SK-N-SH treated with all-trans-retinoic acid at 6 μM for 48 hours (cell line): Measurements from ENCODE around the gene KLHL29.

Source experiments
- BACH2 ChIP-seq: fragments of 250-450 bp; sonication (Bioruptor Pico); IDR thresholded peaks from 2 replicates; pipeline ENCODE4 v1.9.0; 2021; ENCODE audit warnings: mild to moderate bottlenecking, borderline replicate concordance
- CREB5 ChIP-seq: fragments of 250-450 bp; sonication (Bioruptor Pico); IDR thresholded peaks from 2 replicates; pipeline ENCODE4 v1.5.1; 2020; ENCODE audit warnings: low read depth, mild to moderate bottlenecking, moderate library complexity
- CSDC2 ChIP-seq: fragments of 250-450 bp; sonication (Bioruptor Pico); IDR thresholded peaks from 2 replicates; pipeline ENCODE4 v1.5.0; 2020; ENCODE audit warnings: mild to moderate bottlenecking, moderate library complexity
- CSRNP3 ChIP-seq: fragments of 250-450 bp; sonication (Bioruptor Pico); IDR thresholded peaks from 2 replicates; pipeline ENCODE4 v1.5.1; 2021; ENCODE audit warnings: mild to moderate bottlenecking, moderate library complexity
- ESRRG ChIP-seq: fragments of 250-450 bp; sonication (Bioruptor Pico); IDR thresholded peaks from 2 replicates; pipeline ENCODE4 v1.6.1; 2021; ENCODE audit warnings: mild to moderate bottlenecking
- OSR1 ChIP-seq: fragments of 250-450 bp; sonication (Bioruptor Pico); IDR thresholded peaks from 2 replicates; pipeline ENCODE4 v1.8.0; 2022; ENCODE audit warnings: moderate library complexity, mild to moderate bottlenecking, inconsistent platforms
- PATZ1 ChIP-seq: fragments of 250-450 bp; sonication (Bioruptor Pico); IDR thresholded peaks from 2 replicates; pipeline ENCODE4 v1.8.0; 2020; ENCODE audit warnings: mild to moderate bottlenecking, moderate library complexity, borderline replicate concordance
- PPARA ChIP-seq: fragments of 250-450 bp; sonication (Bioruptor Pico); IDR thresholded peaks from 2 replicates; pipeline ENCODE4 v1.5.0; 2020; ENCODE audit warnings: mild to moderate bottlenecking, borderline replicate concordance
- RARB ChIP-seq: fragments of 250-450 bp; sonication (Bioruptor Pico); IDR thresholded peaks from 2 replicates; pipeline ENCODE4 v1.8.0; 2021; ENCODE audit warnings: mild to moderate bottlenecking, moderate library complexity
- TCF4 ChIP-seq: fragments of 250-450 bp; sonication (Bioruptor Pico); IDR thresholded peaks from 2 replicates; pipeline ENCODE4 v1.8.0; 2021; ENCODE audit warnings: mild to moderate bottlenecking, moderate library complexity, borderline replicate concordance
- ZC3H10 ChIP-seq: fragments of 250-450 bp; sonication (Bioruptor Pico); IDR thresholded peaks from 2 replicates; pipeline ENCODE4 v1.5.1; 2021; ENCODE audit warnings: mild to moderate bottlenecking, moderate library complexity
- ZNF565 ChIP-seq: fragments of 450-650 bp; formaldehyde crosslinking; conservative IDR thresholded peaks from 2 replicates; pipeline ENCODE4 v1.5.0; 2020; ENCODE audit warnings: low read depth, mild to moderate bottlenecking, moderate library complexity
- ZNF70 ChIP-seq: fragments of 450-650 bp; formaldehyde crosslinking; IDR thresholded peaks from 2 replicates; pipeline ENCODE4 v1.5.0; 2020; ENCODE audit warnings: mild to moderate bottlenecking, moderate library complexity
- ZNF8 ChIP-seq: fragments of 450-650 bp; formaldehyde crosslinking; IDR thresholded peaks from 2 replicates; pipeline ENCODE4 v1.5.0; 2020; ENCODE audit warnings: mild to moderate bottlenecking, moderate library complexity

- TF ChIP-seq PATZ1 (CRISPR knock-in tag): no peak
- no peak for TF ChIP-seq CSRNP3 (CRISPR knock-in tag)
- TF ChIP-seq TCF4 (CRISPR knock-in tag): no peak
- TF ChIP-seq ZNF70 (CRISPR knock-in tag): no peak
- TF ChIP-seq ESRRG (CRISPR knock-in tag): no peak
- TF ChIP-seq OSR1 (CRISPR knock-in tag): no peak
- TF ChIP-seq CREB5 (CRISPR knock-in tag): no peak
- TF ChIP-seq ZNF8 (CRISPR knock-in tag): no peak
- TF ChIP-seq ZC3H10 (CRISPR knock-in tag): no peak
- no peak for TF ChIP-seq RARB (CRISPR knock-in tag)
- no peak for TF ChIP-seq BACH2 (CRISPR knock-in tag)
- no peak for TF ChIP-seq ZNF565 (CRISPR knock-in tag)
- TF ChIP-seq CSDC2: no peak
- no peak for TF ChIP-seq PPARA (CRISPR knock-in tag)
Observed at GRCh38 chr2:23668756-23669304, 283.9 kb downstream of the KLHL29 start.
